Epithelial cell of proximal tubule (primary cell): ENCODE results near the gene MLLT6. TPM values are rescaled to one million over a fixed set of nuclear protein-coding genes. Genes with fewer than 3 reads are reported as not detected.

Experiments used
- DNase-seq: peaks from one replicate; pipeline ENCODE4 v3.0.0-alpha.2; 2011; ENCODE audit warnings: low read depth
- H3K4me3 ChIP-seq: 2 replicates; pipeline ENCODE4 v1.5.1; 2011; ENCODE audit warnings: low read depth, mild to moderate bottlenecking, low read length
- total RNA-seq: library from RNA; depleted of rRNA; stranded (reverse); fragments of >200 nt; gene quantifications from 2 replicates; pipeline ENCODE4 v1.2.3, GENCODE V29; 2015
- TF ChIP-seq, protein P1 (sequence below): conservative IDR thresholded peaks from 2 replicates; pipeline ENCODE4 v1.5.1; 2012; ENCODE audit warnings: low read depth, mild to moderate bottlenecking, low read length

The MLLT6 gene
- total RNA-seq, 1 donor from 2014 or later = 34.2 TPM

DNA sequence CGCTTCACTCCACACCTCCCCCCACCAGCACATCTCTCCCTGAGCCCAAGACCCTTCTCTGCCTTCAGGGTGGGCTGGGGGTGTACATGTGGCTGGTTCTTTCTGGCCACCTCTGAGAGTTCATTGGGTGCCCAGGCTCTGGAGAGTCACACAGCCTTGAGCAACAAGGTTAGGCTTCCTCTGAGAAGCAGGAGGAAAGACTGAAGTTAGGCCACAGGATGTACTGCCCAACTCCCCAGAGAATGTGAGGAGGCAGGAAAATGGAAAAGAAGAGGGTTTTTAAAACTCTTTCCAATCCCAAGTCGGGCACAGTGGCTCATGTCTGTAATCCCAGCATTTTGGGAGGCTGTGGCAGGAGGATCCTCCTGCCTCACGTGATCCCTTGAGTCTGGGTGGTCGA, 35.7 kb downstream of the MLLT6 start:
- H3K4me3 ChIP-seq = no peak overlapping the region
- DNase-seq = no peak
- TF ChIP-seq, protein P1, sequence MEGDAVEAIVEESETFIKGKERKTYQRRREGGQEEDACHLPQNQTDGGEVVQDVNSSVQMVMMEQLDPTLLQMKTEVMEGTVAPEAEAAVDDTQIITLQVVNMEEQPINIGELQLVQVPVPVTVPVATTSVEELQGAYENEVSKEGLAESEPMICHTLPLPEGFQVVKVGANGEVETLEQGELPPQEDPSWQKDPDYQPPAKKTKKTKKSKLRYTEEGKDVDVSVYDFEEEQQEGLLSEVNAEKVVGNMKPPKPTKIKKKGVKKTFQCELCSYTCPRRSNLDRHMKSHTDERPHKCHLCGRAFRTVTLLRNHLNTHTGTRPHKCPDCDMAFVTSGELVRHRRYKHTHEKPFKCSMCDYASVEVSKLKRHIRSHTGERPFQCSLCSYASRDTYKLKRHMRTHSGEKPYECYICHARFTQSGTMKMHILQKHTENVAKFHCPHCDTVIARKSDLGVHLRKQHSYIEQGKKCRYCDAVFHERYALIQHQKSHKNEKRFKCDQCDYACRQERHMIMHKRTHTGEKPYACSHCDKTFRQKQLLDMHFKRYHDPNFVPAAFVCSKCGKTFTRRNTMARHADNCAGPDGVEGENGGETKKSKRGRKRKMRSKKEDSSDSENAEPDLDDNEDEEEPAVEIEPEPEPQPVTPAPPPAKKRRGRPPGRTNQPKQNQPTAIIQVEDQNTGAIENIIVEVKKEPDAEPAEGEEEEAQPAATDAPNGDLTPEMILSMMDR = no peak

DNA sequence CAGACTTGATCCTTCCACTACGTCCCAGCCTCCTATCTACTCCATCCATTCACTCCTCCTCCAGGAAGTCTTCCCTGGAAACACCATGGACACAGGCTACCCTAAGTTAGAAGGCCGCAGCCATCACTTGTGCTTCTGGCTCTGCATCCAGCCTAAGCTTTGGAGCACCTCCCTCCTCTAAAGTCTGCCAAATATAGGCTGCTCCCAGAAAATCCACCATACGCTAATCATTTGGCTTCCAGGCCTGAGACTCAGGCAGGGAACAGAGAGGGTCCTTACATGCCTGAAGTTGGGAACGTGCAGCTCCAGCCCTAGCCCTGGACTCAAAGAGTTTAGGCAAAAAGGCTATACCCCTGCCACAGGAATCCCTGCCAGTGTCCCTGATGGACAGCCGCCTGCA, 36.4 kb downstream of the MLLT6 start:
- TF ChIP-seq, protein P1 = no peak

DNA sequence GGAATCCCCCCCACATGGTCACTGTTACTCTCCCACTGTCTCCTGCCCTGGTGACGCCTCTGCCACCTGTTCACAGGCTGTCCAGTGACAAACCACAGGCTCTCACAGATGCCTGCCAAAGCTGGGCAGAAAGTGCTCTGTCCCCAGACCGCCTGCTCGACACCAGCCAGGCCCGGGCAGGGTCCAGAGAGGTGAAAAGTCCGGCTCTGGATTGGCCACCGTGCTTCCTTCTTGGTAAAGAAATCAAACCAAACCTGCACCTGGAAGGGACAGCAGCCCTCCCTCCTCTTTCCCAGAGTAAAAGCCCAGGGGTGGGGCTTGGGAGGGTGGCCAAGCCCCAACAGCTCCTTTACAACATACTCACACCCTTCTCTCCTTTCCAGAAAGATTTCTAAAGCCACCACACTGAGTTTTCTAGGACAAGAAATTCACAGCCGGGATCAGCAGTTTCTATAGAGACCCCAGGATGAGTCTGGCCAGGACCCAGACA, 36.9 kb downstream of the MLLT6 start:
- no peak for DNase-seq
- H3K4me3 ChIP-seq = no peak overlapping the region
- TF ChIP-seq, protein P1 = no peak

More for the DNA sequence above, 36.4 kb downstream of the MLLT6 start:
- no peak for DNase-seq
- H3K4me3 ChIP-seq = no peak overlapping the region

DNA sequence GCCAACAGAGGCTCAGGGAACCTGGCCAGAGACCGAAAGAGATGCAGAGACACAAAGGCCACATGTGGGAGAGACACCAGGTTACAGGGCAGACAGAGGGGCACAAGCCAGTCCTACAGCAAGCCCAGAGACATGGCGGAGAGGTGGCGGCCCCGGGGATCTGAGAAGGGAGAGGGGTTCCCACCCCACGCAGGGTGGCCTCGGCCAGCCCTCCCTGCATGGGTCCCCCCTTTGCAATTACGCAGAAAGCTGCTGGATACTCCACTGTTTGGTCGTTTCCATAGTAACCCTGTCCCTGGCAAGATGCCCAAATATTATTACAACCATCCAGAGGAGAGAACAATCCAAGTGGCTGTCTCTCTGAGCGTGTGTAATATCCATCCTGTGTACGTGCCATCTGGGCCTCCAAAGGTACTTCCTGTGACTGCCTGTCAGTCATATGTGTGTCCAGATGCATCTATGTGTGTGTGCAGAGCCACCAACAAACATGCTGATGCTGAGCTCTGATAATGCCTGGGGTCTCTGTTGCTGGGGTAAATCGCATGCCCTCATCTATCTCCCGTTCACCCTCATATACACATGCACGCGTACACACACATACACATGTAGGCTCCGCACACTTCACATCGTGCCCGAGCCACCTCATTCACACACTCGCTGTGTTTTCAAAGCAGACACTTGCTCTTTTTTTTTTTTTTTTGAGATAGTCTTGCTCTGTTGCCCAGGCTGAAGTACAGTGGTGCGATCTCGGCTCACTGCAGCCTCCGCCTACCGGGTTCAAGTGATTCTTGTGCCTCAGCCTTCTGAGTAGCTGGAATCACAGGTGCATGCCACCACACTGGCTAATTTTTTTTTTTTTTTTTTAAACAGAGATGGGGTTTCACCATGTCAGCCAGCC, 37.6 kb downstream of the MLLT6 start:
- TF ChIP-seq, protein P1 = no peak
- H3K4me3 ChIP-seq = no peak overlapping the region
- no peak for DNase-seq

DNA sequence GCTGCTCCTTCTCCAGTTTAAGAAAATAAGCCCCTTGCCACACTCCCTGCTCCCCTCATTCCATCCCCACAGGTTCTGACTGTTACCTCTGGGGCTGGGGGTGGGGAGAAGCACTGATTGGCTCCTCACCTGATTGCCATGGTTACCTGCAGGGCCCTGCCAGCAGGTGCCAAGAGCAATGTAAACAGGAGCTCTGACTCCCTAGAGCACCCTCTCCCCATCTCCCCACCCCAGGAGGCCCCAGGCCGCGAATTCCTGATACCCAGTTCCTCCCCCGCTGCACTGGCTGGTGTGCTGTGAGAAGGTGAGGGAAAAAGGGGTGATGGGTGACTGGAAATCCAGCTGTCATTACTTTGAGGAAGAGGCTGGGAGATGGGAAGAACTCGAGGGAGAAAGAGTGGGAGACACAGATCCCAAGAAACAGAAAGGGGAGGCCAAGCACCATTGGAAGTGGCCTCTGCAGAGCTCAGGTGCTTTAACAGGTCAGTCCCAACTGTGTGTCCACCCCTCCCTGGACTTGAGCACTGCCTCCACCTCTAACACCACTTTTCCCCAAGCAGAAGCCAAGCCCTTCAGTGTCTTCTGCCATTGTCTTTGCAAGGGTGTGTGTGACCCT, 38.6 kb downstream of the MLLT6 start:
- TF ChIP-seq, protein P1 = no peak
- H3K4me3 ChIP-seq = no peak overlapping the region
- DNase-seq = no peak

DNA sequence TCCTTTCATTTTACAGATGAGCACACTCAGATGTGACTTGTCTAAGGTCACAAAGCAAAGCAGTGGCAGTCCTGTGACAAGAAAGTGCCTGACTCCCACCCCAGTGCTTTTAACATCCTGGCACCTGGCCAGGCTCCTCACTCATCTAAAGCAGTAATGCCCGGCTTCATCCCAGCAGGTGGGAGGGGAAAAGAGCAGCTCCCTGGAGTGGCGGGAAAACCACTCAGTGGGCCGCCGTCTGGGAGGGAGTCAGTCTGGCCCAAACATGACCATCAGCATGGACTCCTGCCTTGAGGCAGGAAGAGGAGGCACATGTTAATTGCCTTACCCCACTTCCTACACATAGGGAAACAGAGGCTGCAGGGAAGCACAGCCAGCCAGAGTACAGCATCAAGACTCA, 40.5 kb downstream of the MLLT6 start:
- DNase-seq = no peak
- no peak overlapping the region for H3K4me3 ChIP-seq
- TF ChIP-seq, protein P1 = no peak
